Gastrocnemius medialis (tissue), 4 donors: ENCODE data around the gene NECTIN1.

Experiments used
- CTCF ChIP-seq, 5 experiments: fragments of 450-650 bp in 3 of 5; fragments of 200-600 bp in 2 of 5; sonication (generic) in 2 of 5; IDR thresholded peaks in 4 of 5; conservative IDR thresholded peaks in 1 of 5; 1 replicate in 4 of 5; 2 replicates in 1 of 5; pipeline ENCODE4 v1.5.1; 2016 to 2019; ENCODE audit warnings: antibody characterized with exemption in 5 of 5, mild to moderate bottlenecking in 3 of 5, moderate library complexity in 3 of 5
- POLR2A ChIP-seq, 2 donors: fragments of 450-650 bp; IDR thresholded peaks; one replicate each; pipeline ENCODE4 v1.6.1; 2017; ENCODE audit warnings: antibody characterized with exemption in 2 of 2, mild to moderate bottlenecking in 2 of 2, moderate library complexity in 2 of 2

GRCh38 chr11:119691020-119691666 is 37.9 kb downstream of the NECTIN1 start:
- no peak for TF ChIP-seq CTCF (IDR thresholded peaks at IDR 0.05 in 4 of 5, conservative IDR thresholded peaks at IDR 0.05 in 1 of 5)
- no peak for TF ChIP-seq POLR2A (IDR thresholded peaks at IDR 0.05)
